ENCODE data around the gene ADAT3. TPM values are rescaled to one million over a fixed set of nuclear protein-coding genes. Genes with fewer than 3 reads are reported as not detected.
A peak's percentile ranks its signal among the peaks of the same experiment; 100 is the strongest.

Gene ADAT3
- total RNA-seq, 1 donor from 2014 or later = 18.4 TPM

GRCh38 chr19:1865172-1866010, 39.8 kb upstream of the ADAT3 start:
- H3K27ac ChIP-seq = peak overlapping the region; percentile 77 to 84
- H3K4me3 ChIP-seq = peak overlapping the region in 1 of 2 donors; percentile 80
- H3K9me3 ChIP-seq = no peaks in the 10 kb centered on the region
- H3K27me3 ChIP-seq = no peaks in the 10 kb centered on the region
- TF ChIP-seq, protein P1, sequence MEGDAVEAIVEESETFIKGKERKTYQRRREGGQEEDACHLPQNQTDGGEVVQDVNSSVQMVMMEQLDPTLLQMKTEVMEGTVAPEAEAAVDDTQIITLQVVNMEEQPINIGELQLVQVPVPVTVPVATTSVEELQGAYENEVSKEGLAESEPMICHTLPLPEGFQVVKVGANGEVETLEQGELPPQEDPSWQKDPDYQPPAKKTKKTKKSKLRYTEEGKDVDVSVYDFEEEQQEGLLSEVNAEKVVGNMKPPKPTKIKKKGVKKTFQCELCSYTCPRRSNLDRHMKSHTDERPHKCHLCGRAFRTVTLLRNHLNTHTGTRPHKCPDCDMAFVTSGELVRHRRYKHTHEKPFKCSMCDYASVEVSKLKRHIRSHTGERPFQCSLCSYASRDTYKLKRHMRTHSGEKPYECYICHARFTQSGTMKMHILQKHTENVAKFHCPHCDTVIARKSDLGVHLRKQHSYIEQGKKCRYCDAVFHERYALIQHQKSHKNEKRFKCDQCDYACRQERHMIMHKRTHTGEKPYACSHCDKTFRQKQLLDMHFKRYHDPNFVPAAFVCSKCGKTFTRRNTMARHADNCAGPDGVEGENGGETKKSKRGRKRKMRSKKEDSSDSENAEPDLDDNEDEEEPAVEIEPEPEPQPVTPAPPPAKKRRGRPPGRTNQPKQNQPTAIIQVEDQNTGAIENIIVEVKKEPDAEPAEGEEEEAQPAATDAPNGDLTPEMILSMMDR (IDR thresholded peaks at IDR 0.05) = no peak
- no peak for DNase-seq (ENCODE audit: low spot score in 2 of 2)
- H3K4me1 ChIP-seq = peaks cover 9 to 10% of the 10 kb centered on the region in 2 donors
- intact Hi-C loops (cut with DNase I) = loop anchor here (2.0 kb wide), 1 partner anchor 19 kb away; the partner anchor contains the start of gene ABHD17A
- H3K36me3 ChIP-seq = no peaks in the 10 kb centered on the region

GRCh38 chr19:1866693-1867348, 38.4 kb upstream of the ADAT3 start:
- Histone ChIP-seq H3K9me3 (no peaks in the 10 kb centered on the region), H3K36me3 (peaks cover 3 to 6% of the 10 kb centered on the region in 2 donors), H3K27me3 (no peaks in the 10 kb centered on the region), H3K4me3 (no peak overlapping the region), H3K27ac (no peak overlapping the region), H3K4me1 (peaks cover 5 to 6% of the 10 kb centered on the region in 2 donors)
- intact Hi-C loops (cut with DNase I) = no loop called here
- TF ChIP-seq, protein P1 (IDR thresholded peaks at IDR 0.05) = no peak
- DNase-seq (ENCODE audit: low spot score in 2 of 2) = no peak

DNA sequence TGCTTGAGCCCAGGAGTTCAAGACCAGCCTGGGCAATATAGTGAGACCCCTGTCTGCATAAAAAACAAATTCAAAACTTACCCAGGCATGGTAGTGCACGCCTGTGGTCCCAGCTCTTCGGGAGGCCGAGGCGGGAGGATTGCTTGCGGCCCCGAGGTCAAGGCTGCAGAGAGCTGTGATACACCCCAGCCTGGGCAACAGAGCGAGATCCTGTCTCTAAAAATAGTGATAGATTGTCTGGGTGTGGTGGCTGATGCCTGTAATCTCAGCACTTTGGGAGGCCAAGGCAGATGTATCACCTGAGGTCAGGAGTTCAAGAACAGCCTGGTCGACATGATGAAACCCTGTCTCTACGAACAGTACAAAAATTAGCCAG, 37.9 kb upstream of the ADAT3 start:
- Histone ChIP-seq H3K4me3 (no peak overlapping the region), H3K9me3 (no peaks in the 10 kb centered on the region), H3K27ac (no peak overlapping the region), H3K4me1 (peaks cover 2% of the 10 kb centered on the region in 2 donors), H3K36me3 (peaks cover 6 to 7% of the 10 kb centered on the region in 2 donors), H3K27me3 (no peaks in the 10 kb centered on the region)
- TF ChIP-seq, protein P1 (IDR thresholded peaks at IDR 0.05) = no peak
- DNase-seq (ENCODE audit: low spot score in 2 of 2) = no peak
- intact Hi-C loops (cut with DNase I) = no loop called here

DNA sequence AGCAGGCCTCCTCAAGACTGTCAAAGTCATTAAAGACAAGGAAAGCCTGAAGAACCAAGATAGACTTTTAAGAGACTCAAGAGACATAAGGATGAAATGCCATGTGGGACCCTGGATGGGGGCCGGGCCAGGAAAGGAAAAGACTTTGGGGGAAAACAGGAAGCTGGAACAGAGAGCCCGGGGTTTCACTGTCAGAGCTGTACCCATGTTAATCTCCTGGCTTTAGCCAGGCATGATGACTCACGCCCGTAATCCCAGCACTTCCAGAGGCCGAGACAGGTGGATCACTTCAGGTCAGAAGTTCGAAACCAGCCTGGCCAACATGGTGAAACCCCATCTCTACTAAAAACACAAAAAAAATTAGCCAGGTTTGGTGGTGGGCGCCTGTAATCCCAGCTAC, 36.2 kb upstream of the ADAT3 start:
- H3K27ac ChIP-seq = no peak overlapping the region
- no peaks in the 10 kb centered on the region for H3K27me3 ChIP-seq
- H3K36me3 ChIP-seq = peaks cover 6 to 8% of the 10 kb centered on the region in 2 donors
- H3K4me3 ChIP-seq = no peak overlapping the region
- H3K9me3 ChIP-seq = no peaks in the 10 kb centered on the region
- intact Hi-C loops (cut with DNase I) = no loop called here
- no peak for DNase-seq (ENCODE audit: low spot score in 2 of 2)
- H3K4me1 ChIP-seq = peaks cover 12 to 15% of the 10 kb centered on the region in 2 donors
- TF ChIP-seq, protein P1 (IDR thresholded peaks at IDR 0.05) = no peak

GRCh38 chr19:1871140-1871597, 34.0 kb upstream of the ADAT3 start:
- peaks cover 17 to 25% of the 10 kb centered on the region in 2 donors for H3K4me1 ChIP-seq

More at GRCh38 chr19:1871140-1871597, 34.0 kb upstream of the ADAT3 start:
- Histone ChIP-seq H3K4me3 (no peak overlapping the region), H3K36me3 (peaks cover 6 to 8% of the 10 kb centered on the region in 2 donors), H3K27me3 (no peaks in the 10 kb centered on the region), H3K9me3 (no peaks in the 10 kb centered on the region), H3K27ac (no peak overlapping the region)
- intact Hi-C loops (cut with DNase I) = no loop called here
- TF ChIP-seq, protein P1 (IDR thresholded peaks at IDR 0.05) = no peak
- DNase-seq (ENCODE audit: low spot score in 2 of 2) = no peak

All from ascending aorta (tissue), 2 donors.